H1 (cell line): Measurements from ENCODE around the gene RTKN2. TPM values are rescaled to one million over a fixed set of nuclear protein-coding genes. Genes with fewer than 3 reads are reported as not detected.

ENCODE experiments used
- CHD7 ChIP-seq: fragments of 300-600 bp; sonication (generic); IDR thresholded peaks from 2 replicates; pipeline ENCODE4 v1.7.1; 2012; ENCODE audit warnings: low read length, moderate library complexity, mild to moderate bottlenecking, inconsistent platforms; ENCODE audit not compliant: insufficient replicate concordance
- polyA plus RNA-seq, 7 experiments: library from polyadenylated mRNA; depleted of rRNA in 3 of 7; stranded (reverse) in 5 of 7; unstranded in 2 of 7; fragments of >200 nt in 5 of 7; fragments of 200-250 nt in 2 of 7; gene quantifications; 1 replicate in 5 of 7; 2 replicates in 1 of 7; 4 replicates in 1 of 7; pipeline versions ENCODE4 v1.2.1 to v1.2.3, GENCODE V29; 2011 to 2013; ENCODE audit warnings: missing spikeins in 2 of 7, mixed read lengths in 2 of 7
- total RNA-seq: library from RNA; stranded (reverse); fragmentation: NEBNext Ultra II Directional; extraction: Animal tissue kit (Norgen Biotek cat#: 25700); gene quantifications from 2 replicates; pipeline ENCODE4 v1.2.1, GENCODE V29; 2021

RTKN2 gene
- total and polyA plus RNA-seq, 2 of the 8 experiments (the other 6 are each of a cell fraction or from before 2014, with no cell fraction given): 5.1 to 24.6 TPM

DNA sequence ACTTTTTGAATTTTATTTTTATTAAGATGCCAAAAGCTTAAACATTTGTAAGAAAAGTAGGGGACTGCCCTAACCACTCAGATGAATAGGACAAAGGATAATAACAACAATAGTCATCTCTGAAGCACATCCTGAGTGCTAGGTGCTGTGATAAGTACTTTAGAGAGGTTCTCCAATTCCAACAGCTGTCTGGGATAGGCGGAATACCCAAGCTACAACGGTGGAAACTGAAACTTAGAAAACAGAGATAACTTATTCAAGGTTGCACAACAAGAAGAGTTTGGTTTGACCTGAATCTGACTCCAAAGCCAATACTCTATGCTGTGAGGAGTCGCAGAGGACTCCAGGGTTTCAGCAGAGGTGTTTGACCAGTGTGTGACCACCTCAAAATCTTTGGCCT, 2.0 kb downstream of the RTKN2 start (continued):
- TF ChIP-seq CHD7: no peak
